T-helper 1 cell (primary cell): ENCODE measurements around the gene TGFA.

Source experiments
- DNase-seq, 5 donors: peaks; one replicate each; pipeline ENCODE4 v3.0.0-alpha.2; 2012 to 2020

The TGFA gene

GRCh38 chr2:70552501-70553333, 909 bp downstream of the TGFA start:
- peak in 1 of 5 donors; percentile 4 for DNase-seq

- no peak for DNase-seq
Measured at GRCh38 chr2:70551167-70551566, 2.5 kb downstream of the TGFA start.

GRCh38 chr2:70549962-70550361, 3.7 kb downstream of the TGFA start:
- DNase-seq, result no peak

- no peak for DNase-seq
Measured at GRCh38 chr2:70549064-70549710, 4.4 kb downstream of the TGFA start.

- DNase-seq, result no peak
Measured at GRCh38 chr2:70548233-70548632, 5.4 kb downstream of the TGFA start.

- DNase-seq, result no peak
Measured at GRCh38 chr2:70546885-70547284, 6.7 kb downstream of the TGFA start.

- DNase-seq, result no peak
Measured at GRCh38 chr2:70546376-70546775, 7.2 kb downstream of the TGFA start.

GRCh38 chr2:70541481-70542020, 12.1 kb downstream of the TGFA start:
- DNase-seq, result no peak

- no peak for DNase-seq
Measured at GRCh38 chr2:70537840-70538239, 15.8 kb downstream of the TGFA start.

GRCh38 chr2:70536517-70537055, 17.0 kb downstream of the TGFA start:
- no peak for DNase-seq

GRCh38 chr2:70535573-70535972, 18.1 kb downstream of the TGFA start:
- no peak for DNase-seq

- no peak for DNase-seq
Measured at GRCh38 chr2:70534183-70534836, 19.3 kb downstream of the TGFA start.

- no peak for DNase-seq
Measured at GRCh38 chr2:70532244-70532935, 21.2 kb downstream of the TGFA start.

GRCh38 chr2:70531419-70532086, 22.1 kb downstream of the TGFA start:
- DNase-seq, result no peak

- DNase-seq, result no peak
Measured at GRCh38 chr2:70529610-70530009, 24.0 kb downstream of the TGFA start.

GRCh38 chr2:70528929-70529328, 24.7 kb downstream of the TGFA start:
- no peak for DNase-seq

GRCh38 chr2:70528276-70528675, 25.4 kb downstream of the TGFA start:
- no peak for DNase-seq

GRCh38 chr2:70527447-70528080, 26.1 kb downstream of the TGFA start:
- DNase-seq, result no peak

GRCh38 chr2:70526126-70526525, 27.5 kb downstream of the TGFA start:
- no peak for DNase-seq

- DNase-seq, result no peak
Measured at GRCh38 chr2:70525032-70525431, 28.6 kb downstream of the TGFA start.
